Measurements from ENCODE around the gene CHRM2.

- TF ChIP-seq CTCF (IDR thresholded peaks at IDR 0.05) (no peak), EP300 (IDR thresholded peaks at IDR 0.05) (no peak)
Measured at GRCh38 chr7:137026176-137026500, 157.7 kb downstream of the CHRM2 start.

Measured in sigmoid colon (tissue), 4 donors.